Retinal pigment epithelial cell (primary cell): ENCODE data around the gene RUVBL1.
"Not testable (repeated sequence)": the region's sequence is repeated elsewhere in the genome, so short reads cannot be mapped to it uniquely, and the experiment has no call there.

Source experiments
- DNase-seq: peaks from one replicate; pipeline ENCODE4 v3.0.0-alpha.2; 2010; ENCODE audit warnings: low read depth
- H3K4me3 ChIP-seq: 2 replicates; pipeline ENCODE4 v1.5.1; 2011; ENCODE audit warnings: mild to moderate bottlenecking, low read length, control low read depth, moderate library complexity
- CTCF ChIP-seq: conservative IDR thresholded peaks from 2 replicates; pipeline ENCODE4 v1.5.1; 2011; ENCODE audit warnings: low read depth, low read length, control low read depth, inconsistent platforms

Gene RUVBL1

DNA sequence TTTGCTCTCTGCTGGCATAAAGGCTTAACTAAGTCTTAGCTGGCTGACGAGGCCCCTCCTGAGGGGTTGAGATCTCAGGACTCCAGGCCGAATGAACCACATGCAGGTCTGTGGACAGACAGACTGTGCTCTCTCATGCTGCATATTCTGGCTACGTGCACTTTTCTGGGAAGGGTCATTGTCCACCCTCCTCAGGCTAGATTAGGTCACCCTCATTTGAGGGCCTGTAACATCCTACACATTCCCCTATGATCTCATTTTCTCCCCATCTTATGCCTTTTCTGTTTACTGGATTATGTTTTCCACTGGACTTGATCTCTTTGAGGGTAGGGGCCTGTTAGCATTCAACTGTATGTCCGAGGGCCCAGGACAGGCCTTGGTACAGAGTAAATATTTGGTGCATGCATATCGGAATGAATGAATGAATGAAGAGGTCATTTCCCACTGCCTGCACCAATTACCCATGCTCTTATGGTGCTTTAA lies 43.4 kb upstream of the RUVBL1 start:
- TF ChIP-seq CTCF: no peak
- no peak overlapping the region for H3K4me3 ChIP-seq
- DNase-seq: no peak

GRCh38 chr3:128163432-128163831 lies 39.8 kb upstream of the RUVBL1 start:
- H3K4me3 ChIP-seq: no peak overlapping the region
- no peak for TF ChIP-seq CTCF
- DNase-seq: no peak

DNA sequence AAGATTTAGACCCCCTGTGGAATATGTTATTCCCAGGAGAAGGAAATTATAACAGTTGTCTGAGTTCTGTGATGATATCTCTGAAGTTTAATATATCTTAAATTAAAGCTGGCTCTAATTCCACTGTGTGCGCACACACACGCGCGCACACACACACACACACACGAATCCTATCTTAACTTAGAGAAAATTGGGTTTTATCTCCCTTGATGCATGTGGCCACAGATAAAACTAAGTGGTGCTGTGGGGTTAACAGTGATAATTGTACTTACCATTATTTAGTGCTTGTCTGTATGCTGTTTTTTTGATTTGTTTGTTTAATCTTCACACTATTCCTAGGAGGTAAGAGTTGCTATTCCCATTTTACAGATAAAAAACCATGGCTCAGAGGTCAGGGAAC lies 37.0 kb upstream of the RUVBL1 start:
- DNase-seq: no peak
- TF ChIP-seq CTCF: no peak
- H3K4me3 ChIP-seq: no peak overlapping the region

DNA sequence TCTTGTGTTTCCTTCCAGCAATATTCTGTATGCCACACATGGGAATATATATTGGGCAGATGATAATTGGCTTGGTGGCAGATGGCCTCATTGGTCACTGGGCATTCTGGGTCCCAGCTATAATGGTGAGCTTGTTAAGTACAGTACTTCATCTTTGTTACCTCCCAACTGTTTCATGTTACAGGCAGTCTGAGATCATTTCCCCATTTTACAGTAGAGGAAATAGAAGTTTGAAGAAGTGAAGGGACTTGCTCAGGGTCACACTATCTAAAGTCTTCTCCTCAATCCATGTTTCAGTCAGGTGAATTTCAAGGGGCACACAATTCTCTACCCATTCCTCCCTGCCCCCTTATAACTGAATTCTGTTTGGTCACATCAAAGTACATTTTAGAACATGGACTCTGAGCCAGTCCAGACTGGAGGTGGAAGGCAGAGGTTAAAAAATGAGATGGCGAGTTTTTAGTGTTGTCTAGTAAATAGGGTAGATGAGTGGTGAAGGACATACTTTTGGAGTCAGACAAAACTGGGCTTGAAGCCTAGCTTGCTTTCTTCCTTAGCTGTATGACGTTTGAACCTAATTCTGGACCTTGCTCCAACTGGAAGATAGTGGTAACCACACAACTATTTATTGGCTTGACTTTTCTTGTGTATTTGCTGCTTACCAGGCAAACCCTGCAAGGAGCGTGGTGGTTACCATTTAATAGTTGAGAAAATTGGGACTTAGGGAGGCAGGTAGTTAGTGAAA lies 32.2 kb upstream of the RUVBL1 start:
- no peak overlapping the region for H3K4me3 ChIP-seq
- no peak for TF ChIP-seq CTCF
- no peak for DNase-seq

- DNase-seq: not testable (repeated sequence)
- peak overlapping the region; percentile 70 for H3K4me3 ChIP-seq
These were observed 30.7 kb upstream of the RUVBL1 start for GRCh38 chr3:128154354-128154753.

GRCh38 chr3:128153156-128154041 lies 29.8 kb upstream of the RUVBL1 start, which contains the start of gene EEFSEC:
Gene EEFSEC, plus strand, starts transcription at chr3:128153481. Its CDS starts 27 bp downstream, at chr3:128153508.
- H3K4me3 ChIP-seq: peak within 1 kb of the TSS; percentile 70
- DNase-seq: peak; percentile 30
- no peak for TF ChIP-seq CTCF

DNA sequence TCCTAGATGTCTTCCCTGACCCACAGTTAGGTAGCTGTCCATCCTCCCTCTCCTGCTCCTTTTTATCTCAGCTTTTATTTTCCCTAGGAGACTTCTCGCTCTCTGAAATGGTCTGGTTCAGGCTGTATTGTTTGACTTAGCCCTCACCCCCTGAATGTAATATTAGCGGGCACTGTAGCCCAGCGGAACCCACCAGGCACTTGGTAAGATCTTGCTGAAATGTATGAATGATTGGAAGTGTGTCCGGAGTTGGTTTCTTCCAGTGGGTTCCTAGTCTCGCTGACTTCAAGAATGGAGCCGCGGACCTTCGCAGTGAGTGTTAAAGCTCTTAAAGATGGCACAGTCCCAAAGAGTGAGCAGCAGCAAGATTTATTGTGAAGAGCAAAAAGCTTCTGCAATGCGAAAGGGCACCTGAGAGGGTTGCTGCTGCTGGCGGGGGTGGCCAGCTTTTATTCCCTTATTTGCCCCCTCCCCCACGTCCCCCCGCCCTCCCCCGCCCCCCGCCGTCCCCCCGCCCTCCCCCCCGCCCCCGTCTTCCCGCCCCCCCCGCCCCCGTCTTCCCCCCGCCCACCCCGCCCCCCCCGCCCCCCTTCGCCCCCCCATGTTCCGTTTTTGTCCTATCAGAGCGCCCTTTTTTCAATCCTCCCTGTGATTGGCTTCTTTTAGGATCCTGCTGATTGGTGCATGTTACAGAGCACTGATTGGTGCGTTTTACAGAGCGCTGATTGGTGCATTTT lies 29.0 kb upstream of the RUVBL1 start:
- H3K4me3 ChIP-seq: peak overlapping the region; percentile 70
- no peak for TF ChIP-seq CTCF
- no peak for DNase-seq
